Lung (tissue), 12 donors: ENCODE results near the gene FGFR4. TPM values are rescaled to one million over a fixed set of nuclear protein-coding genes. Genes with fewer than 3 reads are reported as not detected.
A peak's percentile ranks its signal among the peaks of the same experiment; 100 is the strongest.

Source experiments
- ATAC-seq: fragments of 200-7000 bp; cut with Tn5 transposase; one replicate; pipeline ENCODE4 v1.9.1; 2020; ENCODE audit warnings: moderate number of reproducible peaks; ENCODE audit not compliant: insufficient read depth, low FRiP score
- DNase-seq, 3 donors: peaks; one replicate each; pipeline ENCODE4 v3.0.0-alpha.2; 2013 to 2017
- H3K27ac ChIP-seq, 2 donors: one replicate each; pipeline ENCODE4 v1.5.1; 2013; ENCODE audit warnings: mild to moderate bottlenecking in 2 of 2, moderate library complexity in 2 of 2, control low read depth in 1 of 2, inconsistent platforms in 1 of 2, low read depth in 1 of 2, low read length in 1 of 2
- H3K27me3 ChIP-seq, 3 donors: one replicate each; pipeline ENCODE4 v1.5.1; 2013; ENCODE audit warnings: low read length in 2 of 3; ENCODE audit not compliant: control insufficient read depth in 3 of 3, insufficient read depth in 3 of 3
- H3K36me3 ChIP-seq, 4 donors: one replicate each; pipeline ENCODE4 v1.5.1; 2013; ENCODE audit warnings: low read length in 4 of 4, mild to moderate bottlenecking in 1 of 4, moderate library complexity in 1 of 4; ENCODE audit not compliant: control insufficient read depth in 4 of 4, insufficient read depth in 4 of 4
- H3K4me1 ChIP-seq, 5 donors: one replicate each; pipeline ENCODE4 v1.5.1; 2013; ENCODE audit warnings: low read length in 5 of 5, mild to moderate bottlenecking in 2 of 5, moderate library complexity in 1 of 5; ENCODE audit not compliant: control insufficient read depth in 5 of 5, insufficient read depth in 5 of 5
- H3K4me3 ChIP-seq: one replicate; pipeline ENCODE4 v1.5.1; 2013; ENCODE audit warnings: mild to moderate bottlenecking, control low read depth, moderate library complexity
- H3K9ac ChIP-seq, 2 donors: one replicate each; pipeline ENCODE4 v1.5.1; 2013; ENCODE audit warnings: low read length in 2 of 2, control low read depth in 1 of 2; ENCODE audit not compliant: insufficient read depth in 1 of 2
- H3K9me3 ChIP-seq, 4 donors: one replicate each; pipeline ENCODE4 v1.5.1; 2013; ENCODE audit warnings: low read length in 3 of 4, mild to moderate bottlenecking in 1 of 4, moderate library complexity in 1 of 4; ENCODE audit not compliant: control insufficient read depth in 4 of 4, insufficient read depth in 3 of 4
- WGBS, 2 donors: extraction: QIAGEN DNeasy Blood & Tissue Kit; methylation state at CpG; one replicate each; pipeline ENCODE4 v1.1.7; 2013; 5-methylcytosine and 5-hydroxymethylcytosine counted together
- polyA plus RNA-seq, 2 donors: library from polyadenylated mRNA; stranded (reverse); fragments of 200-250 nt; gene quantifications; one replicate each; pipeline ENCODE4 v1.2.1, GENCODE V29; 2013
- total RNA-seq, 2 donors: library from RNA; depleted of rRNA in 1 of 2; stranded (reverse); fragments of >200 nt in 1 of 2; gene quantifications; one replicate each; pipeline ENCODE4 v1.2.1, GENCODE V29; 2014 to 2021
- TF ChIP-seq, protein P1 (sequence below): IDR thresholded peaks from 2 replicates; pipeline ENCODE4 v1.5.1; 2012; ENCODE audit warnings: mild to moderate bottlenecking; ENCODE audit errors: control extremely low read depth, extremely low read depth
- donor health status: control.
- donor health status: control.
- donor health status: Bipolar disorder and iron deficiency.
- donor health status: healthy.
- donor health status: DM: yes; HTN: yes; CAD: no.

The FGFR4 gene
- total and polyA plus RNA-seq, 4 donors, result 20.9 to 106 (median 43.8) TPM

DNA sequence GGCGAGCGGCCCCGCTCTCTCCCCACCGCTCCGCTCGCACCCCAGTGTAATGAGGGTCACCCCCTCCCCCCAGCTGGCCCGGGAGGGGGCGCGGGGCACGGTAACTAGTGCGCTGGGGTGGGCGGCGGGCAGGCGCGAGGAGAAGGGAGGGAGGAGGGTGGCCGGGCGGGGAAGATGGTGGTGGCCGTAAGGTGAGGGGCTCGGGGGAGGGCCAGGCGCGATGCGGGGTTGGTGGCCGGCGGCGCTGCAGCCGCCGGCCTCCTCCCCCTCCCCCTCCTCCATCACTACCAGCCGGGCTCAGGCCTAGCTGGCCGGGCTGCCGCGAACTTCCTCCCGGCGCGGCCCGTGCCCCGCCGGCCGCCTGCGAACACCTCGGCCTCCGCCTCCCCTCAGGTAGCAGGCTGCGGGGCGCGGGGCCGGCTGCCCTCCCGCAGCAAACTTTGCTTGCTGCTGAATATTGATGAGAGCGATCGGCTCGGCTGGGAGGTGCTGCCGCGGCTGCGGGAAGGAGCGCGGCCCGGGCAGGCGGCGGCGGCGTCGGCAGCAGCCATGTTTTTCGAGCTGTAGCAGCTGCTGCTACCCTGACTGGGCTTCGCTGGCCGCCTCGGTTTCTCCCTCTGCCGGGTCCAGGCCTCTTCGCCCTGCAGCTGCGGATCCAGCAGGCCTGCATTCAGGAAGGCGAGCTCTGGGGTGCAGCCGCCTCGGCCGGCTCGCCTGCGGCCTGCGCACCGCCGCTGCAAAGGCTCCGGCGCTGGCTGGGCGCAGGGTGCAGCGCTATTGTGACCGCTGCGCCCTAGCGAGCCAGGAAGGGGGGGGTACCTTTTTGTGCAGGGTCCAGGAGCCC is 47.4 kb downstream of the FGFR4 start:
- DNase-seq (peak; percentile 58 to 74 (median 72)), ATAC-seq (peak; percentile 62)
- Histone ChIP-seq H3K4me3 (peak overlapping the region; percentile 93), H3K27me3 (no peaks in the 10 kb centered on the region), H3K27ac (peak overlapping the region; percentile 84 to 96), H3K36me3 (peaks cover 1 to 21% (median 10%) of the 10 kb centered on the region in 4 donors), H3K4me1 (peaks cover 11 to 30% (median 19%) of the 10 kb centered on the region in 5 donors), H3K9me3 (no peaks in the 10 kb centered on the region), H3K9ac (peak overlapping the region in 1 of 2 donors; percentile 75)
- TF ChIP-seq, protein P1, sequence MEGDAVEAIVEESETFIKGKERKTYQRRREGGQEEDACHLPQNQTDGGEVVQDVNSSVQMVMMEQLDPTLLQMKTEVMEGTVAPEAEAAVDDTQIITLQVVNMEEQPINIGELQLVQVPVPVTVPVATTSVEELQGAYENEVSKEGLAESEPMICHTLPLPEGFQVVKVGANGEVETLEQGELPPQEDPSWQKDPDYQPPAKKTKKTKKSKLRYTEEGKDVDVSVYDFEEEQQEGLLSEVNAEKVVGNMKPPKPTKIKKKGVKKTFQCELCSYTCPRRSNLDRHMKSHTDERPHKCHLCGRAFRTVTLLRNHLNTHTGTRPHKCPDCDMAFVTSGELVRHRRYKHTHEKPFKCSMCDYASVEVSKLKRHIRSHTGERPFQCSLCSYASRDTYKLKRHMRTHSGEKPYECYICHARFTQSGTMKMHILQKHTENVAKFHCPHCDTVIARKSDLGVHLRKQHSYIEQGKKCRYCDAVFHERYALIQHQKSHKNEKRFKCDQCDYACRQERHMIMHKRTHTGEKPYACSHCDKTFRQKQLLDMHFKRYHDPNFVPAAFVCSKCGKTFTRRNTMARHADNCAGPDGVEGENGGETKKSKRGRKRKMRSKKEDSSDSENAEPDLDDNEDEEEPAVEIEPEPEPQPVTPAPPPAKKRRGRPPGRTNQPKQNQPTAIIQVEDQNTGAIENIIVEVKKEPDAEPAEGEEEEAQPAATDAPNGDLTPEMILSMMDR, result no peak
- WGBS, 2 donors, result 1% methylated on average over 58 to 83 of the region's 83 CpGs

DNA sequence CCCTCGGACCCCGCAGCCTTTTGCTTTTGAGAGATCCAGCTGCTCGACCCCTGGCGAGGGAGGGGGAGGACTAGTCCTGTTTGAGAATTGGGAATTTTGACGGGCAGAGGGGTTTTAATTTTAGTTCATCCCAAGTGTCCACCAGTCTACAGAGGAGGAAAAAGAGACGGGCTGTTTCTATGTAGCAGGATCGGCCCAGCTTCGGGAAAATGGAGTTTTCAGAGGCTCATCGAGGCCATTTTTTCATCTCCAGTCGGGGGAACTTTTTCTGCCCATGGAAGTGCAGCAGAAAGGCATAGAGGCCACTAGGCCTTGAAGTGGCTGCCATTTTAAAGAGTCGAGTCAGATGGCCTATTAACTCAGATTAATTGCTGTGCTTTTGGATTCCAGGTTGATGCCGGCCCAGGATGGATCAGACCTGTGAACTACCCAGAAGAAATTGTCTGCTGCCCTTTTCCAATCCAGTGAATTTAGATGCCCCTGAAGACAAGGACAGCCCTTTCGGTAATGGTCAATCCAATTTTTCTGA is 48.0 kb downstream of the FGFR4 start:
- H3K4me1 ChIP-seq, result peaks cover 11 to 30% (median 19%) of the 10 kb centered on the region in 5 donors
- peak overlapping the region; percentile 75 for H3K9ac ChIP-seq
- H3K4me3 ChIP-seq, result peak overlapping the region; percentile 93
- H3K9me3 ChIP-seq, result no peaks in the 10 kb centered on the region
- DNase-seq (no peak), ATAC-seq (no peak)
- TF ChIP-seq, protein P1, result no peak
- peaks cover 1 to 21% (median 10%) of the 10 kb centered on the region in 4 donors for H3K36me3 ChIP-seq
- H3K27me3 ChIP-seq, result no peaks in the 10 kb centered on the region
- H3K27ac ChIP-seq, result peak overlapping the region; percentile 84 to 96
- WGBS, 2 donors, result 16 to 17% methylated on average over 13 of the region's 13 CpGs

DNA sequence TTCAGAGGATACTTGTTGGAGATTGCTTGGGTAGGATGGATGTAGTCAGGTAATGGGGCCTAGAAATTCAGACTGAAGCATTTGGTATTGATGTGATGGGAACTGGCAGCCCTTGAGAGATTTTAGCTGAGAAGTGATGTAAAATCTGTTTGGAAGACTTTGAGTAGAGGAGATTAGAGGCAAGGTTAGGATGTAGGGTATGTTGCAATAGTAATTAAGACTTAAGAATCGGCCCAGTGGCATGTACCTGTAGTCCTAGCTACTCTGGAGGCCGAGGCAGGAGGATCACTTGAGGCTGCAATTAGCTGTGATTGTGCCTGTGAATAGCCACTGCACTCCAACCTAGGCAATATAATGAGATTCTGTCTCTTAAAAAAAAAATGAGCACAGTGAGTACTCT is 53.6 kb downstream of the FGFR4 start:
- peaks cover 3 to 18% (median 15%) of the 10 kb centered on the region in 5 donors for H3K4me1 ChIP-seq

More for the DNA sequence above, 53.6 kb downstream of the FGFR4 start:
- 78 to 88% methylated on average over 2 of the region's 2 CpGs for WGBS, 2 donors
- H3K27ac ChIP-seq, result no peak overlapping the region
- no peak overlapping the region for H3K9ac ChIP-seq
- no peak for DNase-seq
- H3K36me3 ChIP-seq, result peaks cover 6 to 22% (median 15%) of the 10 kb centered on the region in 4 donors
- no peak overlapping the region for H3K4me3 ChIP-seq
- H3K9me3 ChIP-seq, result no peaks in the 10 kb centered on the region
- H3K27me3 ChIP-seq, result no peaks in the 10 kb centered on the region
- TF ChIP-seq, protein P1, result no peak
- no peak for ATAC-seq
